H1 (cell line): ENCODE data around the gene CD38. TPM values are rescaled to one million over a fixed set of nuclear protein-coding genes. Genes with fewer than 3 reads are reported as not detected.

Experiments
- CTCF ChIA-PET: fragments of 300-600 bp; sonication (Branson Sonifier 250); formaldehyde crosslinking; loops from one replicate; lab custom pipeline; 2021; ENCODE audit not compliant: partially characterized antibody; lab: Charles Lee
- POLR2A ChIA-PET: fragments of 300-600 bp; sonication (Branson Sonifier 250); formaldehyde crosslinking; loops from one replicate; lab custom pipeline; 2021; ENCODE audit warnings: inconsistent platforms; ENCODE audit not compliant: partially characterized antibody; lab: Charles Lee
- DNase-seq, 2 experiments: peaks; one replicate each; pipeline versions ENCODE4 v3.0.0 to v3.0.0-alpha.2; 2010 to 2022; ENCODE audit warnings: low spot score in 2 of 2, low read depth in 1 of 2, mixed read lengths in 1 of 2
- FAIRE-seq: peaks from 2 replicates; lab custom pipeline; 2011; peaks lifted over from hg19 to GRCh38; lab: Jason Lieb, UNC
- H2AFZ ChIP-seq: 2 replicates; pipeline ENCODE4 v1.8.1; 2012; ENCODE audit warnings: low read length, inconsistent platforms
- H2AK5ac ChIP-seq: 2 replicates; pipeline ENCODE4 v1.6.1; 2013; ENCODE audit warnings: low read depth, low read length
- H2BK120ac ChIP-seq: replicated peaks from 2 replicates; pipeline ENCODE3; 2013; ENCODE audit warnings: low read depth, low read length, inconsistent platforms
- H2BK12ac ChIP-seq: 2 replicates; pipeline ENCODE4 v1.6.1; 2013; ENCODE audit warnings: low read depth, low read length
- H2BK15ac ChIP-seq: 2 replicates; pipeline ENCODE4 v1.6.1; 2013; ENCODE audit warnings: low read length
- H2BK20ac ChIP-seq: 2 replicates; pipeline ENCODE4 v1.6.1; 2013; ENCODE audit warnings: low read length
- H2BK5ac ChIP-seq: 2 replicates; pipeline ENCODE4 v1.6.1; 2013; ENCODE audit warnings: low read depth, low read length
- H3K14ac ChIP-seq: 2 replicates; pipeline ENCODE4 v1.6.1; 2013; ENCODE audit warnings: inconsistent platforms; ENCODE audit not compliant: insufficient read length
- H3K18ac ChIP-seq: 2 replicates; pipeline ENCODE4 v1.6.1; 2013; ENCODE audit warnings: low read length; ENCODE audit errors: extremely low read depth
- H3K23ac ChIP-seq: 2 replicates; pipeline ENCODE4 v1.6.1; 2013; ENCODE audit warnings: inconsistent platforms; ENCODE audit not compliant: insufficient read length
- H3K23me2 ChIP-seq: 2 replicates; pipeline ENCODE4 v1.6.1; 2013; ENCODE audit warnings: low read depth, low read length
- H3K27ac ChIP-seq: 2 replicates; pipeline ENCODE4 v1.6.1; 2011; ENCODE audit warnings: low read depth, low read length, inconsistent platforms
- H3K27me3 ChIP-seq, 4 experiments: replicated peaks in 1 of 4; 1 replicate in 1 of 4; 2 replicates in 3 of 4; pipeline versions ENCODE4 v1.6.1 to v1.8.1; 2011 to 2013; ENCODE audit warnings: low read length in 3 of 4, mild to moderate bottlenecking in 3 of 4, inconsistent platforms in 2 of 4, mixed read lengths in 2 of 4, moderate library complexity in 1 of 4; ENCODE audit not compliant: control insufficient read depth in 3 of 4, insufficient read depth in 3 of 4; ENCODE audit errors: extremely low read depth in 1 of 4
- H3K36me3 ChIP-seq, 4 experiments: 2 replicates each; pipeline versions ENCODE4 v1.6.1 to v1.8.1; 2011 to 2013; ENCODE audit warnings: mild to moderate bottlenecking in 4 of 4, low read length in 3 of 4, moderate library complexity in 2 of 4, control low read depth in 1 of 4, inconsistent platforms in 1 of 4; ENCODE audit not compliant: insufficient read depth in 4 of 4, control insufficient read depth in 2 of 4
- H3K4ac ChIP-seq: replicated peaks from 2 replicates; pipeline ENCODE3; 2013; ENCODE audit warnings: low read length, low read depth, mixed read lengths, inconsistent platforms; ENCODE audit not compliant: insufficient read length
- H3K4me1 ChIP-seq, 4 experiments: replicated peaks in 1 of 4; 1 replicate in 1 of 4; 2 replicates in 3 of 4; pipeline versions ENCODE4 v1.6.1 to v1.8.1; 2011 to 2013; ENCODE audit warnings: low read length in 3 of 4, inconsistent platforms in 2 of 4, mixed read lengths in 1 of 4; ENCODE audit not compliant: insufficient read depth in 4 of 4, control insufficient read depth in 3 of 4
- H3K4me2 ChIP-seq, 2 experiments: 2 replicates each; pipeline versions ENCODE4 v1.6.1 to v1.8.1; 2011 to 2013; ENCODE audit warnings: low read depth in 2 of 2, low read length in 2 of 2, control low read depth in 1 of 2, inconsistent platforms in 1 of 2, mild to moderate bottlenecking in 1 of 2; ENCODE audit not compliant: insufficient read depth in 1 of 2
- H3K4me3 ChIP-seq, 4 experiments: fragments of 200-600, 300-600 bp in 1 of 4; sonication (generic), shearing (Covaris generic), sonication (Bioruptor Twin) in 1 of 4; 2 replicates each; pipeline versions ENCODE4 v1.5.1 to v1.8.1; 2011 to 2016; ENCODE audit warnings: low read length in 4 of 4, low read depth in 3 of 4, control low read depth in 2 of 4, inconsistent platforms in 2 of 4, mild to moderate bottlenecking in 2 of 4, mixed read lengths in 1 of 4, moderate library complexity in 1 of 4; ENCODE audit not compliant: insufficient read depth in 2 of 4; ENCODE audit errors: extremely low read depth in 1 of 4
- H3K56ac ChIP-seq: replicated peaks from 2 replicates; pipeline ENCODE3; 2013; ENCODE audit warnings: low read depth, mild to moderate bottlenecking, mixed read lengths, low read length, inconsistent platforms; ENCODE audit not compliant: insufficient read length
- H3K79me1 ChIP-seq: 2 replicates; pipeline ENCODE4 v1.6.1; 2013; ENCODE audit warnings: low read depth, low read length, control low read depth
- H3K79me2 ChIP-seq, 2 experiments: 2 replicates each; pipeline versions ENCODE4 v1.6.1 to v1.8.1; 2012 to 2013; ENCODE audit warnings: low read length in 2 of 2, mild to moderate bottlenecking in 2 of 2, inconsistent platforms in 1 of 2; ENCODE audit not compliant: insufficient read depth in 2 of 2, control insufficient read depth in 1 of 2
- H3K9ac ChIP-seq, 4 experiments: replicated peaks in 1 of 4; 1 replicate in 1 of 4; 2 replicates in 3 of 4; pipeline versions ENCODE4 v1.6.1 to v1.8.1; 2011 to 2013; ENCODE audit warnings: low read depth in 3 of 4, low read length in 3 of 4, control low read depth in 2 of 4, mild to moderate bottlenecking in 2 of 4, moderate library complexity in 2 of 4, inconsistent platforms in 1 of 4; ENCODE audit errors: extremely low read depth in 1 of 4
- H3K9me3 ChIP-seq, 2 experiments: 2 replicates each; pipeline versions ENCODE4 v1.6.1 to v1.8.1; 2012 to 2013; ENCODE audit warnings: mild to moderate bottlenecking in 2 of 2, moderate library complexity in 2 of 2, control low read depth in 1 of 2, inconsistent platforms in 1 of 2, low read depth in 1 of 2, low read length in 1 of 2, mixed read lengths in 1 of 2; ENCODE audit not compliant: insufficient read depth in 2 of 2
- H4K20me1 ChIP-seq, 2 experiments: replicated peaks in 1 of 2; 2 replicates each; pipeline versions ENCODE3 to v1.8.1; 2011 to 2013; ENCODE audit warnings: inconsistent platforms in 2 of 2, low read length in 2 of 2, mild to moderate bottlenecking in 1 of 2; ENCODE audit not compliant: insufficient read depth in 2 of 2, control insufficient read depth in 1 of 2
- H4K5ac ChIP-seq: 2 replicates; pipeline ENCODE4 v1.6.1; 2013; ENCODE audit warnings: low read length, low read depth, mixed read lengths, inconsistent platforms; ENCODE audit not compliant: insufficient read length
- H4K8ac ChIP-seq: 2 replicates; pipeline ENCODE4 v1.8.0; 2013; ENCODE audit warnings: mild to moderate bottlenecking, moderate library complexity, low read length, inconsistent platforms; ENCODE audit not compliant: insufficient read depth; ENCODE audit errors: extremely low read depth
- H4K91ac ChIP-seq: replicated peaks from 2 replicates; pipeline ENCODE3; 2013; ENCODE audit warnings: low read length, mixed read lengths, inconsistent platforms; ENCODE audit not compliant: insufficient read length
- JUND ChIP-seq: IDR thresholded peaks from 2 replicates; pipeline ENCODE4 v1.6.1; 2011; ENCODE audit warnings: mild to moderate bottlenecking, improper control_type of control experiment, low read length
- KDM1A ChIP-seq: fragments of 200-600, 300-600 bp; sonication (generic); IDR thresholded peaks from 2 replicates; pipeline ENCODE4 v1.7.1; 2016; ENCODE audit warnings: mild to moderate bottlenecking, low read length, borderline replicate concordance
- RNF2 ChIP-seq: fragments of 200-900, 300-1000 bp; sonication (generic); IDR thresholded peaks from 2 replicates; pipeline ENCODE4 v1.7.1; 2016; ENCODE audit warnings: borderline replicate concordance, low read depth, mild to moderate bottlenecking, antibody characterized with exemption, low read length; ENCODE audit not compliant: poor library complexity, severe bottlenecking; ENCODE audit errors: missing control alignments
- SP2 ChIP-seq: IDR thresholded peaks from 2 replicates; pipeline ENCODE4 v1.6.1; 2012; ENCODE audit warnings: mild to moderate bottlenecking, low read length, inconsistent platforms
- ZNF274 ChIP-seq: IDR thresholded peaks from 2 replicates; pipeline ENCODE4 v1.7.0; 2012; ENCODE audit warnings: low read length, borderline replicate concordance; ENCODE audit errors: extremely low read depth
- WGBS, 2 experiments: shearing (Covaris generic) in 1 of 2; methylation state at CpG; one replicate each; pipeline versions ENCODE4 v1.1.6 to v1.1.7; 2013 to 2015; ENCODE audit warnings: low lambda C conversion rate in 2 of 2, mixed read lengths in 2 of 2, inconsistent platforms in 1 of 2, low coverage in 1 of 2, missing lambda C conversion rate in 1 of 2; ENCODE audit not compliant: insufficient replicate concordance in 2 of 2, insufficient coverage in 1 of 2, insufficient read length in 1 of 2; ENCODE audit errors: extremely low coverage in 1 of 2, missing lambda C conversion rate in 1 of 2; 5-methylcytosine and 5-hydroxymethylcytosine counted together
- polyA plus RNA-seq, 7 experiments: library from polyadenylated mRNA; depleted of rRNA in 3 of 7; stranded (reverse) in 5 of 7; unstranded in 2 of 7; fragments of >200 nt in 5 of 7; fragments of 200-250 nt in 2 of 7; gene quantifications; 1 replicate in 5 of 7; 2 replicates in 1 of 7; 4 replicates in 1 of 7; pipeline versions ENCODE4 v1.2.1 to v1.2.3, GENCODE V29; 2011 to 2013; ENCODE audit warnings: missing spikeins in 2 of 7, mixed read lengths in 2 of 7
- total RNA-seq: library from RNA; stranded (reverse); fragmentation: NEBNext Ultra II Directional; extraction: Animal tissue kit (Norgen Biotek cat#: 25700); gene quantifications from 2 replicates; pipeline ENCODE4 v1.2.1, GENCODE V29; 2021

Gene CD38
- total and polyA plus RNA-seq, 2 of the 8 experiments (the other 6 are each of a cell fraction or from before 2014, with no cell fraction given), result 0.14 to 0.24 TPM

GRCh38 chr4:15809466-15809865 is 31.3 kb downstream of the CD38 start:
- Histone ChIP-seq H4K5ac (no peak overlapping the region), H4K91ac (no peak overlapping the region)
- 96% methylated on average over 5 of the region's 5 CpGs; no CpG with 5 or more reads in 1 of the 2 experiments for WGBS, 2 experiments

More at GRCh38 chr4:15809466-15809865, 31.3 kb downstream of the CD38 start:
- H3K9ac ChIP-seq, result no peak overlapping the region
- no peak for TF ChIP-seq JUND
- no peak for TF ChIP-seq SP2
- TF ChIP-seq ZNF274, result no peak
- TF ChIP-seq RNF2, result no peak
- TF ChIP-seq KDM1A, result no peak
- no peaks in the 10 kb centered on the region for H3K79me2 ChIP-seq
- H3K23me2 ChIP-seq, result no peaks in the 10 kb centered on the region
- H3K27ac ChIP-seq, result no peak overlapping the region
- H2BK12ac ChIP-seq, result no peak overlapping the region
- CTCF ChIA-PET, result interaction anchor here (0.5 to 7.4 kb wide), 10 partner anchors 40 to 516 kb away, joined by 3 to 150 read pairs (median 4); partner anchors contain the start of gene FGFBP1
- H2BK15ac ChIP-seq, result no peak overlapping the region
- POLR2A ChIA-PET, result no interaction called here
- peaks cover 0 to 7% (median 0%) of the 10 kb centered on the region in 4 experiments; a peak in 2 of 7 replicates for H3K4me1 ChIP-seq
- H2BK5ac ChIP-seq, result no peak overlapping the region
- no peaks in the 10 kb centered on the region for H3K36me3 ChIP-seq
- H3K56ac ChIP-seq, result no peak overlapping the region
- H2BK20ac ChIP-seq, result no peak overlapping the region
- H4K20me1 ChIP-seq, result no peaks in the 10 kb centered on the region
- no peak overlapping the region for H3K4me2 ChIP-seq
- no peak overlapping the region for H2BK120ac ChIP-seq
- H3K18ac ChIP-seq, result no peak overlapping the region
- FAIRE-seq, result no peak
- H3K14ac ChIP-seq, result no peak overlapping the region
- no peaks in the 10 kb centered on the region for H3K27me3 ChIP-seq
- H4K8ac ChIP-seq, result no peak overlapping the region
- H3K79me1 ChIP-seq, result no peaks in the 10 kb centered on the region
- H3K4me3 ChIP-seq, result no peak overlapping the region
- no peak overlapping the region for H3K4ac ChIP-seq
- no peak overlapping the region for H2AK5ac ChIP-seq
- H3K23ac ChIP-seq, result no peak overlapping the region
- no peak for DNase-seq
- no peak overlapping the region for H2AFZ ChIP-seq
- H3K9me3 ChIP-seq, result no peaks in the 10 kb centered on the region
